ENCODE measurements around the gene NR4A3. TPM values are rescaled to one million over a fixed set of nuclear protein-coding genes. Genes with fewer than 3 reads are reported as not detected.

The NR4A3 gene
- total and polyA plus RNA-seq, 9 of the 15 experiments (the other 6 are each of a cell fraction or from before 2014, with no cell fraction given), result 0.04 to 0.07 TPM; not detected in 7

DNA sequence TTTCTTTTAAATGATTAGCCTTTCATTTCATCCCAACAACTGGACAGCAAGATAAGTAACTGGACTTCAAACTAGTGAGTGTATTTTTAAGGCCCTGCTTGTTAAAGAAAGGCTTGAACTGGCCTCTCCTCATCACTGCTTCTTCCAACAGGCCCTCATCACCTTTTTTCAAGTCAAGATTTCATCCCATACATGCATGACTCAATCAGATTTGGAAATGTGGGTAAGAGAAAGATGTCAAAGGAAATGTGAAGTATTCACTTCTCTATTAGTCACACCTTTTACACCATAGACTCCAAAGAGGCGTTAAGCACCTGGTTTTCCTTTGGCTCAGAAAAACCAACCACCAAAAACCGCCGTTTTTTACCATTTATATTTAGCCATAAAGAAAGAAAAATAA lies 4.9 kb downstream of the NR4A3 start:
- BruUV-seq (replicated peaks), result no TSS peak
- intact Hi-C loops (cut with micrococcal nuclease) (loop anchor here (10.0 kb wide), 4 partner anchors 148 to 562 kb away; partner anchors contain the start of genes ERP44 and INVS), in situ Hi-C loops (cut with MboI) (no loop called here)
- CTCF ChIA-PET (ENCODE audit: low intra/inter-chr PET ratio), result no interaction called here
- no peak overlapping the region for H3K9ac ChIP-seq (ENCODE audit: insufficient read depth in 1 of 2, low read depth in 2 of 2, low read length in 2 of 2)
- H3K27ac ChIP-seq (ENCODE audit: extremely low read depth, low read depth, low read length), result no peak overlapping the region
- 0% methylated on average over 3 of the region's 3 CpGs for WGBS (ENCODE audit: insufficient coverage, low coverage, missing lambda C conversion rate)
- H2AFZ ChIP-seq (ENCODE audit: low read depth, low read length), result no peak overlapping the region
- no peak overlapping the region for H3K4me3 ChIP-seq
- peaks cover 43 to 68% of the 10 kb centered on the region in 2 experiments for H3K27me3 ChIP-seq (ENCODE audit: control insufficient read depth in 2 of 2, insufficient read depth in 2 of 2, low read length in 2 of 2)
- ATAC-seq (no peak), DNase-seq (ENCODE audit: extremely low read depth in 1 of 4, low spot score in 3 of 4) (no peak), FAIRE-seq (peak; percentile 40)
- no peaks in the 10 kb centered on the region for H3K36me3 ChIP-seq (ENCODE audit: control insufficient read depth, insufficient read depth, low read length)
- no peaks in the 10 kb centered on the region for H3K9me1 ChIP-seq (ENCODE audit: control insufficient read depth, insufficient read depth, low read length)
- 0 out of 2 replicates have a peak, but pooled peaks cover 3% of the 10 kb centered on the region for H4K20me1 ChIP-seq (replicated peaks; ENCODE audit: control insufficient read depth, insufficient read depth, low read length)
- POLR2A ChIA-PET, result interaction anchor here (0.6 kb wide), 1 partner anchor 98 kb away, joined by 4 read pairs; no protein-coding TSS in a partner anchor
- H3K79me2 ChIP-seq (ENCODE audit: control insufficient read depth, insufficient read depth, low read length), result no peaks in the 10 kb centered on the region
- H3K4me2 ChIP-seq (ENCODE audit: insufficient read depth, low read length), result no peak overlapping the region
- peaks cover 4 to 40% of the 10 kb centered on the region in 2 experiments; a peak in 3 of 5 replicates for H3K4me1 ChIP-seq (replicated peaks in 1 of 2; ENCODE audit: control insufficient read depth in 2 of 2, insufficient read depth in 2 of 2, low read length in 2 of 2)
- no peaks in the 10 kb centered on the region for H3K9me3 ChIP-seq (replicated peaks; ENCODE audit: control insufficient read depth, insufficient read depth, low read depth, low read length)
- TF ChIP-seq CLOCK (CRISPR knock-in tag; IDR thresholded peaks at IDR 0.05; ENCODE audit: borderline replicate concordance) (no peak), IRF9 (tag; IDR thresholded peaks at IDR 0.05) (no peak), ETV6 (IDR thresholded peaks at IDR 0.05; ENCODE audit: borderline replicate concordance in 1 of 2, low read depth in 2 of 2, low read length in 1 of 2) (no peak), ETV6 (CRISPR knock-in tag; IDR thresholded peaks at IDR 0.05; ENCODE audit: borderline replicate concordance) (no peak), ZFP91 (CRISPR knock-in tag; IDR thresholded peaks at IDR 0.05) (no peak), MNT (conservative IDR thresholded peaks at IDR 0.05) (no peak), TRIM24 (IDR thresholded peaks at IDR 0.05) (no peak), ZC3H4 (CRISPR knock-in tag; IDR thresholded peaks at IDR 0.05; ENCODE audit: borderline replicate concordance) (no peak), MCM2 (IDR thresholded peaks at IDR 0.05; ENCODE audit: low read depth) (no peak), KAT2B (IDR thresholded peaks at IDR 0.05; ENCODE audit: low read depth, low read length) (no peak), POLR2H (tag; IDR thresholded peaks at IDR 0.05; ENCODE audit: low read depth) (no peak), CCAR2 (IDR thresholded peaks at IDR 0.05; ENCODE audit: low read depth, low read length) (no peak), ZNF436 (CRISPR knock-in tag; IDR thresholded peaks at IDR 0.05) (no peak), PHB2 (IDR thresholded peaks at IDR 0.05; ENCODE audit: low read depth) (no peak), NCOA6 (IDR thresholded peaks at IDR 0.05) (no peak), IRF1 (CRISPR knock-in tag; IDR thresholded peaks at IDR 0.05; ENCODE audit: borderline replicate concordance) (no peak)
